ENCODE results near the gene CT45A3. TPM values are rescaled to one million over a fixed set of nuclear protein-coding genes. Genes with fewer than 3 reads are reported as not detected.
"Not testable (repeated sequence)": the region's sequence is repeated elsewhere in the genome, so short reads cannot be mapped to it uniquely, and the experiment has no call there.

Gene CT45A3

GRCh38 chrX:135737366-135738071 lies 30.5 kb downstream of the CT45A3 start:
- no CpG with 5 or more reads among the region's 4 CpGs for WGBS (ENCODE audit: extremely low coverage, insufficient coverage, low lambda C conversion rate)

GRCh38 chrX:135734666-135735065 lies 33.3 kb downstream of the CT45A3 start:
- not testable (repeated sequence) for H3K9ac ChIP-seq (ENCODE audit: low read length); H3K4me2 ChIP-seq (ENCODE audit: low read length); H3K79me1 ChIP-seq (ENCODE audit: low read length); H3K27ac ChIP-seq (ENCODE audit: low read depth, low read length); H4K8ac ChIP-seq (ENCODE audit: low read depth, low read length); H3K36me3 ChIP-seq (ENCODE audit: control insufficient read depth, insufficient read depth, low read length); H2AK5ac ChIP-seq (ENCODE audit: low read length); H3K4ac ChIP-seq (ENCODE audit: low read depth, low read length); H3K4me1 ChIP-seq (ENCODE audit: control insufficient read depth, low read depth, low read length); H2BK15ac ChIP-seq (replicated peaks; ENCODE audit: low read depth); H3K79me2 ChIP-seq (ENCODE audit: control insufficient read depth, insufficient read depth, low read length); H3K23ac ChIP-seq (ENCODE audit: low read length); H3K27me3 ChIP-seq (ENCODE audit: insufficient read depth, low read length, poor library complexity); H2BK5ac ChIP-seq (ENCODE audit: low read length); H3K56ac ChIP-seq (ENCODE audit: low read length); H4K5ac ChIP-seq (ENCODE audit: low read length); H3K18ac ChIP-seq (ENCODE audit: low read length); H3K4me3 ChIP-seq (ENCODE audit: low read length); H2BK120ac ChIP-seq (ENCODE audit: low read depth, low read length); DNase-seq
- no CpG with 5 or more reads among the region's 5 CpGs for WGBS (ENCODE audit: extremely low coverage, insufficient coverage, low lambda C conversion rate)

More at GRCh38 chrX:135737366-135738071, 30.5 kb downstream of the CT45A3 start:
- Histone ChIP-seq H4K8ac (ENCODE audit: low read depth, low read length) (no peak overlapping the region), H2AK5ac (ENCODE audit: low read length) (no peak overlapping the region), H3K4me3 (ENCODE audit: low read length) (no peak overlapping the region), H2BK15ac (replicated peaks; ENCODE audit: low read depth) (no peak overlapping the region), H3K27me3 (ENCODE audit: insufficient read depth, low read length, poor library complexity) (no peaks in the 10 kb centered on the region), H3K23ac (ENCODE audit: low read length) (no peak overlapping the region), H3K18ac (ENCODE audit: low read length) (no peak overlapping the region), H3K4ac (ENCODE audit: low read depth, low read length) (no peak overlapping the region), H3K56ac (ENCODE audit: low read length) (no peak overlapping the region), H2BK120ac (ENCODE audit: low read depth, low read length) (no peak overlapping the region), H3K79me2 (ENCODE audit: control insufficient read depth, insufficient read depth, low read length) (no peaks in the 10 kb centered on the region), H4K5ac (ENCODE audit: low read length) (no peak overlapping the region), H3K4me2 (ENCODE audit: low read length) (no peak overlapping the region), H3K79me1 (ENCODE audit: low read length) (no peaks in the 10 kb centered on the region), H3K27ac (ENCODE audit: low read depth, low read length) (no peak overlapping the region), H2BK5ac (ENCODE audit: low read length) (no peak overlapping the region), H3K36me3 (ENCODE audit: control insufficient read depth, insufficient read depth, low read length) (no peaks in the 10 kb centered on the region), H3K4me1 (ENCODE audit: control insufficient read depth, low read depth, low read length) (no peaks in the 10 kb centered on the region), H3K9ac (ENCODE audit: low read length) (no peak overlapping the region)
- DNase-seq: no peak

GRCh38 chrX:135713795-135714194 lies 54.2 kb downstream of the CT45A3 start:
- Histone ChIP-seq H3K4me3 (ENCODE audit: low read length) (no peak overlapping the region), H3K56ac (ENCODE audit: low read length) (no peak overlapping the region), H2BK120ac (ENCODE audit: low read depth, low read length) (no peak overlapping the region), H3K79me2 (ENCODE audit: control insufficient read depth, insufficient read depth, low read length) (no peaks in the 10 kb centered on the region), H2BK5ac (ENCODE audit: low read length) (no peak overlapping the region), H3K4me1 (ENCODE audit: control insufficient read depth, low read depth, low read length) (no peaks in the 10 kb centered on the region), H3K18ac (ENCODE audit: low read length) (no peak overlapping the region), H3K27me3 (ENCODE audit: insufficient read depth, low read length, poor library complexity) (no peaks in the 10 kb centered on the region), H3K4me2 (ENCODE audit: low read length) (no peak overlapping the region), H2BK15ac (replicated peaks; ENCODE audit: low read depth) (no peak overlapping the region), H3K27ac (ENCODE audit: low read depth, low read length) (no peak overlapping the region), H4K8ac (ENCODE audit: low read depth, low read length) (no peak overlapping the region), H3K9ac (ENCODE audit: low read length) (no peak overlapping the region), H3K23ac (ENCODE audit: low read length) (no peak overlapping the region), H4K5ac (ENCODE audit: low read length) (no peak overlapping the region), H3K36me3 (ENCODE audit: control insufficient read depth, insufficient read depth, low read length) (no peaks in the 10 kb centered on the region), H2AK5ac (ENCODE audit: low read length) (no peak overlapping the region), H3K79me1 (ENCODE audit: low read length) (no peaks in the 10 kb centered on the region), H3K4ac (ENCODE audit: low read depth, low read length) (no peak overlapping the region)
- DNase-seq: no peak
- no CpG with 5 or more reads among the region's 20 CpGs for WGBS (ENCODE audit: extremely low coverage, insufficient coverage, low lambda C conversion rate)

- not testable (repeated sequence) for H3K27ac ChIP-seq (ENCODE audit: low read depth, low read length); H4K5ac ChIP-seq (ENCODE audit: low read length); H2AK5ac ChIP-seq (ENCODE audit: low read length); H4K8ac ChIP-seq (ENCODE audit: low read depth, low read length); H2BK15ac ChIP-seq (replicated peaks; ENCODE audit: low read depth); H2BK5ac ChIP-seq (ENCODE audit: low read length); H3K36me3 ChIP-seq (ENCODE audit: control insufficient read depth, insufficient read depth, low read length); H2BK120ac ChIP-seq (ENCODE audit: low read depth, low read length); H3K79me1 ChIP-seq (ENCODE audit: low read length); H3K56ac ChIP-seq (ENCODE audit: low read length); H3K18ac ChIP-seq (ENCODE audit: low read length); H3K4me1 ChIP-seq (ENCODE audit: control insufficient read depth, low read depth, low read length); DNase-seq; H3K79me2 ChIP-seq (ENCODE audit: control insufficient read depth, insufficient read depth, low read length); H3K27me3 ChIP-seq (ENCODE audit: insufficient read depth, low read length, poor library complexity); H3K4me2 ChIP-seq (ENCODE audit: low read length); H3K23ac ChIP-seq (ENCODE audit: low read length); H3K9ac ChIP-seq (ENCODE audit: low read length); H3K4ac ChIP-seq (ENCODE audit: low read depth, low read length); H3K4me3 ChIP-seq (ENCODE audit: low read length)
- no CpG with 5 or more reads among the region's 15 CpGs for WGBS (ENCODE audit: extremely low coverage, insufficient coverage, low lambda C conversion rate)
These were observed 54.8 kb downstream of the CT45A3 start, which contains the start of gene CT45A1 for GRCh38 chrX:135713183-135713689. Gene CT45A1 (plus strand): TSS chrX:135713639. CDS start chrX:135718941, 5,302 bp downstream.

Small RNA genes within 50 kb of the gene (small RNA-seq; reads per million reads assigned to genes)
- gene AC240442.1 (ENCODE audit: insufficient read depth): not detected

All from mesendoderm (in vitro differentiated cells).